Stimulated activated memory B cell treated with anti-CD40 and anti-IgM and Interleukin-4, amounts not matched to agents 10 μg/mL and 1 μg/mL and 100 μg/mL, for 72 hours (primary cell): ENCODE measurements around the gene EFTUD2.
A peak's percentile ranks its signal among the peaks of the same experiment; 100 is the strongest.

Source experiments
- ATAC-seq: fragments of 150-1000 bp; cut with Tn5 transposase; 2 replicates; pipeline ENCODE4 v1.10.0; 2021
- H3K27ac Mint-ChIP-seq: one replicate; pipeline ENCODE4 v1.8.0; 2022; ENCODE audit warnings: mild to moderate bottlenecking, mixed read lengths
- H3K27me3 Mint-ChIP-seq: one replicate; pipeline ENCODE4 v1.8.0; 2022; ENCODE audit warnings: mixed read lengths
- H3K36me3 Mint-ChIP-seq: one replicate; pipeline ENCODE4 v1.8.0; 2022; ENCODE audit warnings: mixed read lengths
- H3K4me1 Mint-ChIP-seq: one replicate; pipeline ENCODE4 v1.8.0; 2022; ENCODE audit warnings: mixed read lengths
- H3K4me3 Mint-ChIP-seq: one replicate; pipeline ENCODE4 v1.8.0; 2022; ENCODE audit warnings: mild to moderate bottlenecking, moderate library complexity, mixed read lengths
- H3K9me3 Mint-ChIP-seq: one replicate; pipeline ENCODE4 v1.8.0; 2022; ENCODE audit warnings: mixed read lengths

The EFTUD2 gene

DNA sequence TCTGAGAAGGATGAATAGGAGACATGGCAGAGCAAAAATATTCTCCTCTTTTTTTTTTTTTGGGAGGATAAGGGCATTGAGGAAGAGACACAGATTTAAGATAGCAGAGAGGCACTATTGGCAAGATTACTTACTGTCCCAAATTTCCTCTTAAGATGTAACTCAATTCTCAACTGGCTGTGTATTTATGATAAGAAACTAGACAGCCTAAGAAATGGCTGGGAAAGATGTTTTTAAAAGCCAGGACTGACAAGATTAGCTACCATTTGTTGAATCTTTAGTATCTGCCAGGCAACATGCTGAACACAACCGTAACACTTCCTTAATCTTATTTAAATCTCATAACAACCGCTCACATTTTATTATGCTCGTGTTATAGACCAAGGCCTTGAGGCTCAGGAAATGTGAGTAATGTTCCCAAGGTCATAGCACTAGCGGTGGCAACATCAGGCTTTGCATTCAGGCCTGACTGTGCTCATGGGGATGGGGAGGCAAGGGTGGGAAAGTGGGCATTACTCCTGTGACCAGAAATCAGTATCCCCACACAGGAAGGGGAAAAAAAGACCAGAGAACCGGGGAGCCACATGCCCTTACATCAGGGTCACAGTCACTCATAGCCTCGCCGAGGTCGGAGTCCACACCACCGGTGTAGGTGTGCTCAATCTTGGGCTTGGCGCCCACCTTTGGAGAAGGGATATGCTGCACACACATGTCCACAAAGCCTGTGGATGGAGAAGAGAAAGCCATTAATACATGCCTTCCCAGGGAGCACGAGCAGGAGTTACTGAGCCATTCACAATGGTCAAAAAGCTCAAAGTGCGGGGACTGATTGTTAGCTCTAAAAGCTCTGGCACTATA, 36.0 kb downstream of the EFTUD2 start:
- H3K36me3 Mint-ChIP-seq, result peaks cover 63% of the 10 kb centered on the region

DNA sequence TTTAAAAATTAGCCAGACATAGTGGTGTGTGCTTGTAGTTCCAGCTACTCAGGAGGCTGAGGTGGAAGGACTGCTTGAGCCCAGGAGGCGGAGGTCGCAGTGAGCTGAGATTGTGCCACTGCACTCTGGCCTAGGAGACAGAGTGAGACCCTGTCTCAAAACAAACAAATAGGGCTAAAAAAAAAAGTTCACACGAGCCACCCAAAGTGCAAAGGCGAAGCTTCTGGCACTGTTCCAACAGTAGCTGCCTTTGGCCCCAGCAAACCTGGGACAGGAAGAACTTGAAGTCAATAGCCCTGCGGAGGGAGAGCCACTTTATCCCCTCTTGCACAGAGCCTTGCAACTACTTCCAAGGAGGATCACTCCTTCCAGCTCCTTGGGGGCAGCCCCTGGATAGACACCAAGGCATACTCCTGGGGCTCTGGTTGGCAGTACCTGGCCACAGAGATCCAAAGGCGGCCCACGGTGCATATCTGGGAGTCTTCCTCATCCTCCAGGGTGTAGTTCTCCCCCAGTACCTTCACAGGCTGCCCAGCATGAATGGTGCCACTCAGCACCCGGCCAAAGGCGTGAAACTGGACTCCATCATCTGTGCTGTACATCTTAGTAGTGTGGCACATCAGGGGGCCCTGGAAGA, 36.8 kb downstream of the EFTUD2 start:
- H3K36me3 Mint-ChIP-seq, result peaks cover 59% of the 10 kb centered on the region
- H3K4me1 Mint-ChIP-seq, result no peaks in the 10 kb centered on the region
- H3K27ac Mint-ChIP-seq, result no peak overlapping the region
- H3K4me3 Mint-ChIP-seq, result no peak overlapping the region
- H3K9me3 Mint-ChIP-seq, result no peaks in the 10 kb centered on the region
- ATAC-seq, result no peak
- no peaks in the 10 kb centered on the region for H3K27me3 Mint-ChIP-seq

More for the DNA sequence above, 36.0 kb downstream of the EFTUD2 start:
- Mint-ChIP-seq H3K27ac (no peak overlapping the region), H3K4me3 (no peak overlapping the region), H3K4me1 (no peaks in the 10 kb centered on the region), H3K9me3 (no peaks in the 10 kb centered on the region), H3K27me3 (no peaks in the 10 kb centered on the region)
- no peak for ATAC-seq

DNA sequence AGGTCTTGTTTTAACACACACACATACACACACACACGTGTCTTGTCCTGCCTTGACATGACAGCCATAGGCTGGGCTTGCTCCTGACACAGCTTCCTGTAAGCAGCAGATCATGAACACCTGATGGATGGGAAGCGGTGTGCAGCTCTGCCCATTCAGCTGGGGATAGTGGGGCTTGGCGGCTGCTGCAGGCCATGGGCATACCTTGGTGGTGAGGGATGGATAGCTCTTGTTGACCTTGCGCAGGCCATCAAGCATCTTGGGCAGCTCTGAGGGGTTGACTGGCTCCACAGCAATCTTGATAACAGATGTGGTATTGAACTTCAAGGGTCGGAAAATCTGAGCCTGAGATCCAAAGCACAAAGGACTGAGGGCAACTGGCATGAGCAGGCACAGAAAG, 39.5 kb downstream of the EFTUD2 start:
- no peaks in the 10 kb centered on the region for H3K9me3 Mint-ChIP-seq
- no peak for ATAC-seq

DNA sequence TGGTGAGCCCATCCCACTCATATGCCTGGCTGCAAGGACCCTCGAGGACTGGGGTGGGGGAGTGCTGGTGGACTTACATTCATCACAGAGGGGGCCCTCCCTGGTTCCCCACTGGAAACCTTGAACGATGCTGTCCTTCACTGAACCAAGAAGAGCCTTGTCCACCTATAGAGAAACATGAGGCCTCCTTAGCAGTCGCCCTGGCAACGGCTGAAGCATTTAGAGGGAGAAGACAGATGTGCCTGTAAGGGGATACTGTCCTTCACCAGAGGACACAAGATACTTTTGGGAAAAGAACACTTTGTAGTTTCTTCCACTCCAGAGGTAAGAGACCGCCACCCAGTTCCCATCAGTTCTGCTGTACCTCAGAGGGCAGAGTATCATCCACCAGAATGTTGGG, 45.1 kb downstream of the EFTUD2 start:
- Mint-ChIP-seq H3K27ac (no peak overlapping the region), H3K36me3 (peaks cover 77% of the 10 kb centered on the region), H3K4me3 (no peak overlapping the region), H3K9me3 (no peaks in the 10 kb centered on the region), H3K27me3 (no peaks in the 10 kb centered on the region), H3K4me1 (no peaks in the 10 kb centered on the region)
- no peak for ATAC-seq

More for the DNA sequence above, 39.5 kb downstream of the EFTUD2 start:
- Mint-ChIP-seq H3K36me3 (peaks cover 81% of the 10 kb centered on the region), H3K4me1 (no peaks in the 10 kb centered on the region), H3K27me3 (no peaks in the 10 kb centered on the region), H3K27ac (no peak overlapping the region), H3K4me3 (no peak overlapping the region)

DNA sequence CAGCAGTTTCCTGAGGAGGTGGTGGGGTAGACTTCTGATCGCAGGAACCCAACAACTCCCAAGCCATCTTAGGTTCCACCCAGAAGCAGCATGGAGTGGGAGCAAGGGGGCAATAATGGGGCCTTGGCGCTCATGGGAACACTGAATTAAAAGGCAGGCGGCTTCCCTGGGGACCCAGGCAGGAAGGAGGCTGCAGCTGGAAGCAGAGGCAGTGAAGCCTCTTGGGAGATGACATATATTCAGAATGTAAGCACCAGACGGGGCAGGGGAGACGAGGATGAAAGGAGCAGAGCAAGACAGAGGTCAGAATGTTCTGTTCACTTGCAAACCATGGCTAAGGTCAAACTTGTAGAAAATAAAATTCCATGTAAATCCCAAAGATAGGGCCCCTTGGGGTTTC, 48.6 kb downstream of the EFTUD2 start:
- no peak overlapping the region for H3K4me3 Mint-ChIP-seq
- no peak overlapping the region for H3K27ac Mint-ChIP-seq
- no peaks in the 10 kb centered on the region for H3K27me3 Mint-ChIP-seq
- peaks cover 50% of the 10 kb centered on the region for H3K36me3 Mint-ChIP-seq
- no peak for ATAC-seq
- no peaks in the 10 kb centered on the region for H3K4me1 Mint-ChIP-seq
- no peaks in the 10 kb centered on the region for H3K9me3 Mint-ChIP-seq

DNA sequence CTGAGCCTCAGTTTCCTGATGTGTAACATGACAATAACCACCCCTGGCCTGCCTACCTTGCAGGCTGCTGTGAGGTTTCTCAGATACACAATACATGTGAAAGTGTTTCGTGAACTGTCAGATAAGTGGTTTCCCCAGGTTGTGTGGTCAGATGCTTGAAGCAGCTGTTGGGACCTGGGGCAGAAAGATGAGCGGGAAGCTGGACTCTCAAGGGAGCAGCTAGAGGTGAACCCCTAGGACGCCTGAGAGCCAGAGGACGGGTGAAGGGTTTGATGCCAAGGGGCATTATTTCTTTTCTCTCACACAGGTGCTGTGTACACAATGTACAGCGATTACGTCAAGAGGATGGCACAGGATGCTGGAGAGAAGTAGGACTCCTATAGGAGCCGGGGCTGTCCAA, 49.2 kb downstream of the EFTUD2 start:
- Mint-ChIP-seq H3K36me3 (peaks cover 47% of the 10 kb centered on the region), H3K4me1 (no peaks in the 10 kb centered on the region), H3K4me3 (no peak overlapping the region), H3K9me3 (no peaks in the 10 kb centered on the region), H3K27me3 (no peaks in the 10 kb centered on the region), H3K27ac (peak overlapping the region; percentile 3)
- no peak for ATAC-seq

DNA sequence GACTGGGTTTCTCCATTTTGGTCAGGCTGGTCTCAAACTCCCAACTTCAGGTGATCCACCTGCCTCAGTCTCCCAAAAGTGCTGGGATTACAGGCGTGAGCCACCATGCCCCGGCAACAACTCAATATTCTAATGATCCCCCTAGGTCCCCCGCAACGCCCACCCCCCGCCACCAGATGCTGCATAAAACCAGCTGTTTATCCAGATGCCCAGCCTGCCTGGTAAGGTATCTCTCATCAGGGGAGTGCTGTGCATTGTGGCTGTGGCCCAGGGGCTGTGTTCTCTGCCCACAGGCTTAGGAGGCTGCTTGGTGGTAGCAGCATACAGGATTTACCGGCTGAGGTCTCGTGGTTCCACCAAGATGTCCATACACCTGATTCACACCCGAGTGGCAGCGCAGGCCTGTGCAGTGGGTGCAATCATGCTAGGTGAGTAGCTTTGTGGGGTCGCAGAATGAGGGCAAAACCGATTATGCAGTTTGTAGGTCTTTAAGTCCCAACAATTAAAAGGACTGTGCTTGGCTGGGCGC, 50.2 kb downstream of the EFTUD2 start:
- Mint-ChIP-seq H3K27me3 (no peaks in the 10 kb centered on the region), H3K27ac (no peak overlapping the region), H3K4me3 (no peak overlapping the region), H3K36me3 (peaks cover 37% of the 10 kb centered on the region), H3K4me1 (no peaks in the 10 kb centered on the region), H3K9me3 (no peaks in the 10 kb centered on the region)
- no peak for ATAC-seq

DNA sequence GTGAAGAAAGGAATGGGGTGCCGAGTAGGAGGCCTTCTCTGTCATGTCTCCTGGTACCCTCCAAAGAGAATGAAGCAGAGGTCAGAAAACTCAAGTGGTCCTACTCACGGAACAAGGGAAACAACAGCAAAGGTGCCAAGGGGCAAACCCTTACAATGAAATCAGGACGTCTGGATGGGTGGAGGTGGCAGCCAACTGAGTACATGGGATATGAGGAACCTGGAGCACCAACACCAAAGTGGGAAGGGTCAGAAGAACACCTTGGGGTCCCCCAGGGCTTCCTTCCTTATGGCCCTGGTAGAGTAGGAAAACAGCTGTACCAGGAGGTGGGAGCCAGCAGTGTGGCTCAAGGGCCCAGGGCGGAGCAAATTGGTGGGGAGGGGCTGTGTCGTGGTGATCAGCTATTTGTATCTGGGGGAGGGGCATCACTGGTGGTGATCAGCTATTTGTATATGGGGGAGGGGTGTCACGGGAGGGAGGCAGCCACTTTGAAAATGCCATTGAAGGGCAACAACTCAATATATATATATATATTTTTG, 50.9 kb downstream of the EFTUD2 start:
- Mint-ChIP-seq H3K4me1 (no peaks in the 10 kb centered on the region), H3K27me3 (no peaks in the 10 kb centered on the region), H3K9me3 (no peaks in the 10 kb centered on the region), H3K4me3 (no peak overlapping the region), H3K36me3 (peaks cover 30% of the 10 kb centered on the region), H3K27ac (peak overlapping the region; percentile 6)
- no peak for ATAC-seq

DNA sequence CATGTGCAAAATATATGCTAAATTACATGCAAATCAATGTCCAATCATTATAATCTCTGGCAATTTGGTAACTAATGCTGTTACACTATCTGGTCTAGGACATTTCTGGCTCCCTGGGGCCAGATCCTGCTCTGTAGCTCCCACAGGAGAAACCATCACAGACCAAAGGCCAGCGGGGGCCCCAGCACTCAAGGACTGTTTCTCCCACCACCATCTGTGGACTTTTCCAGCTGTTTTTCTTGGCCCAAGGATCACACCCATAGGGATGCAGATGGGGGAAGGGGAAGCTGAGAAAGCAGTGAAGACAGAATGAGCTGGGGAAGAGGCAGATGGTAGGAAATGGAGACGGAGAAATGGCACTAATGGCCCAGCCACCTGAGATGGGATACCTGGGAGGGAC, 51.7 kb downstream of the EFTUD2 start, which contains the start of gene HIGD1B:
HIGD1B (plus strand) TSS at position 298 of the 400 bp plus-strand sequence. CDS start 270 bp downstream, outside the sequence.
- H3K36me3 Mint-ChIP-seq, result peaks cover 27% of the 10 kb centered on the region
- no peak for ATAC-seq
- no peaks in the 10 kb centered on the region for H3K4me1 Mint-ChIP-seq
- peak within 1 kb of the TSS; percentile 6 for H3K27ac Mint-ChIP-seq
- H3K4me3 Mint-ChIP-seq, result no peak within 1 kb of the TSS
- H3K9me3 Mint-ChIP-seq, result no peaks in the 10 kb centered on the region
- no peaks in the 10 kb centered on the region for H3K27me3 Mint-ChIP-seq

DNA sequence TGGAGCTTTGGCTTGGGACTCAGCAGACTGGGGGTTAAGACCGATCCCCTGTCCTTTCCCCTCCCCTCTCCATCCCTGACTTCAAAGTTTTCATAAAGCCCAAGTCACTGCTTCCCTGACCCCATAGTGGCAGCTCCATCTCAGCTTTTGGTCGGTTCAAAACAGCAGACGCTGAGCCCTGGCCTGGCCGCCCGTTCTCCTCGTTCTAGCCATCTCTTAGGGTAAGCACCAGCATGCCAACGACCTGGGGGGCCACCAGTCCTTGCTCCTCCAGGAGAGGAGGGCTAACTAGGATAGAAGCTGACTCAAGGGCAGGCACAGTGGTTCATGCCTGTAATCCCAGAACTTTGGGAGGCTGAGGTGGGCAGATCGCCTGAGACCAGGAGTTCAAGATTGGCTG, 53.0 kb downstream of the EFTUD2 start:
- Mint-ChIP-seq H3K4me1 (no peaks in the 10 kb centered on the region), H3K27me3 (no peaks in the 10 kb centered on the region), H3K36me3 (peaks cover 14% of the 10 kb centered on the region), H3K9me3 (no peaks in the 10 kb centered on the region), H3K4me3 (no peak overlapping the region), H3K27ac (no peak overlapping the region)
- no peak for ATAC-seq

DNA sequence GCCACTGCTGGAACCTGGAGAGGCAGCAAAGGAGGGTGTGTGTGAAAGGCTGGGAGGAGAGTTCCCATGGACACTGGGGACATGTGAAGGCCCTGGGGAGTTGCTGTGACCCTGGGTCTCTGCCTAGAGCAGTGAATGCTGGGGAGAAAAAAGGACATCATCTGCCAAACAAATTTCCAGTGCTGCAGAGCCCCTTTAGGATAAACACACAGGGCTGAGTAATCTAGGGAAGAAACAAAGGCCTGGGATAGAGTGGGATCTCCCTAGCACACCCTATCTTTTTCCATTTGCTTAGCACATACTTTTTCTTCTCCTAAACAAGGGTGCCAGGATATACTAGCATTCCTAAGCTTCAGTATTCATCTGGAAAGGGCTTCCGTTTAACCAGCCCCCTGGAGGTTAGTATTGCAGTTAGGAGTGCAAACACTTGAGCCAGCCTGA, 54.8 kb downstream of the EFTUD2 start:
- ATAC-seq, result no peak
- H3K27me3 Mint-ChIP-seq, result no peaks in the 10 kb centered on the region
- H3K36me3 Mint-ChIP-seq, result no peaks in the 10 kb centered on the region
- H3K9me3 Mint-ChIP-seq, result no peaks in the 10 kb centered on the region
- H3K27ac Mint-ChIP-seq, result no peak overlapping the region
- no peaks in the 10 kb centered on the region for H3K4me1 Mint-ChIP-seq
- no peak overlapping the region for H3K4me3 Mint-ChIP-seq

DNA sequence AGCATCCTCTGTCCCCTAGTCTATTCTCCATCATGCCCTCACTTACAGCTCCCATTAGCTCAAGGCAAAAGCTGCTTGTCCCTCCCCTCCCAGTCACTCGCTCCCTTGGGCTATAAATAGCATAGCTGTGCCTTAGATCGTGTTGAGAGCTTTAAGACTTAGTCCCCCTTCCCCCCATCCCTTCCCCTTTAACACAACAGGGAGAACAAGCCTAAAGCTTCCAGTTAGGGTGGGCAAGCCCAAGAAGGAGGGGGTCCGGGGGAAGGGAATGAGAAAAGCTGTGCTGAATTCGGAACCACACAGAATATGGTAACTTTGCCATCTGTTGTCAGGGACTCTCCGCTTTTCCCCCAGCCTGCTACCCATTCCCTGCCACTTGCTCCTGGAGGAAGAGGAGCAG, 56.5 kb downstream of the EFTUD2 start:
- Mint-ChIP-seq H3K27ac (no peak overlapping the region), H3K4me3 (no peak overlapping the region), H3K36me3 (no peaks in the 10 kb centered on the region), H3K27me3 (no peaks in the 10 kb centered on the region), H3K4me1 (no peaks in the 10 kb centered on the region), H3K9me3 (no peaks in the 10 kb centered on the region)
- no peak for ATAC-seq

DNA sequence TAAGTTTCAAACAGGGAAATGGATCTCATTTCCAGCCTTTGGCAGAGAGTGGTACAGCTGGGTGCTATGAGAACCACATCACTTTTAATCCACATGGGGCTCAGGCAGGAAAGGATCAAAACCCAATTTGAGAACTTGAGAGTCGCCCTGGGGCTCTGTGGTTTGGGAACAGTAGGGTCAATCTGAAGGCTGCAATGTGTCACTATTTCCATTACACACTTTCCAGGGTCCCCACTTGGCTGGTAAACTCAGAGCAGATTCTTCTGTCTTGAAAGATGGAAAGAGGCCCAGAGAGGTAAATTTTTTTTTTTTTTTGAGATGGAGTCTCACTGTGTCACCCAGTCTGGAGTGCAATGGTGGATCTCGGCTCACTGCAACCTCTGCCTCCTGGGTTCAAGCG, 58.3 kb downstream of the EFTUD2 start:
- Mint-ChIP-seq H3K4me1 (no peaks in the 10 kb centered on the region), H3K27ac (no peak overlapping the region), H3K36me3 (no peaks in the 10 kb centered on the region), H3K4me3 (no peak overlapping the region), H3K27me3 (no peaks in the 10 kb centered on the region), H3K9me3 (no peaks in the 10 kb centered on the region)
- no peak for ATAC-seq

DNA sequence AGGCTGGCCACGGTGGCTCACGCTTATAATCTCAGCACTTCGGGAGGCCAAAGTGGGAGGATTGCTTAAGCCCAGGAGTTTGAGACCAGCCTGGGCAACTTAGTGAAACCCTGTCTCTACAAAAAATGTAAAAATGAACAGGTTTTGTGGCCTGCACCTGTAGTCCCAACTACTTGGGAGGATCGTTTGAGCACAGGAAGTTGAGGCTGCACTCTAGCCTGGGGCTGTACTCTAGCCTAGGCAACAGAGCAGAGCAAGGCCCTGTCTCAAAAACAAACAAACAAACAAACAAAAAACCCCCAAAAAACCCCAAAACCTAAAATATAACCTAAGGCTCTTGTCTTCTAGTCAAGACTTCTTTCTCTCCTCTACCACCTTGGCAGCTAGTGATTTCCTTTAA, 59.0 kb downstream of the EFTUD2 start:
- no peak for ATAC-seq
- Mint-ChIP-seq H3K27me3 (peaks cover 4% of the 10 kb centered on the region), H3K27ac (no peak overlapping the region), H3K36me3 (no peaks in the 10 kb centered on the region), H3K4me3 (no peak overlapping the region), H3K9me3 (no peaks in the 10 kb centered on the region), H3K4me1 (no peaks in the 10 kb centered on the region)

DNA sequence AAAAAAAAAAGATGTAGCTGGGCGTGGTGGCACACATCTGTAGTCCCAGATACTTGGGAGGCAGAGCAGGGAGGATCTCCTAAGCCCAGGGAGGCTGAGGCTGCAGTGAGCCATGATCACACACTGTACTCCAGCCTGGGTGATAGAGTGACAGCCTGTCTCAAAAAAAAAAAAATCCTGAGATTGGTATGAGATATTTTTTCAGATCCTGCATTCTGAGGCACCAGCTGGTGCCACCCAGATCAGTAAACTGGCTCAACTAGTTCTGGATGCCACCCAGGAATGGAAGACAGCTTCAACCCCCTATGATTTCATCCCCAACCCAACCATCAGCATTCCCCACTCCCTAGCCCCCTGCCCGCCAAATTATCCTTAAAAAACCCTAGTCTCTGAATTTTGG, 62.0 kb downstream of the EFTUD2 start:
- Mint-ChIP-seq H3K4me1 (no peaks in the 10 kb centered on the region), H3K27me3 (peaks cover 35% of the 10 kb centered on the region), H3K9me3 (no peaks in the 10 kb centered on the region), H3K36me3 (no peaks in the 10 kb centered on the region), H3K27ac (no peak overlapping the region), H3K4me3 (no peak overlapping the region)
- no peak for ATAC-seq
